Uterus (tissue), 4 donors: Measurements from ENCODE around the gene SLC35E3. TPM values are rescaled to one million over a fixed set of nuclear protein-coding genes. Genes with fewer than 3 reads are reported as not detected.

Experiments used
- DNase-seq, 2 donors: peaks; one replicate each; pipeline ENCODE4 v3.0.0-alpha.2; 2019 to 2020
- H3K27ac ChIP-seq, 2 donors: fragments of 200-600 bp; sonication (generic); 1 replicate in 1 of 2; 2 replicates in 1 of 2; pipeline ENCODE4 v1.5.1; 2016 to 2018
- H3K27me3 ChIP-seq, 2 donors: fragments of 200-600 bp; sonication (generic); one replicate each; pipeline ENCODE4 v1.5.1; 2018 to 2019; ENCODE audit warnings: control low read depth in 1 of 2
- H3K36me3 ChIP-seq, 2 donors: fragments of 200-600 bp; sonication (generic); one replicate each; pipeline ENCODE4 v1.5.1; 2019; ENCODE audit warnings: control low read depth in 1 of 2
- H3K4me1 ChIP-seq, 2 donors: fragments of 200-600 bp; sonication (generic); one replicate each; pipeline ENCODE4 v1.5.1; 2018 to 2019; ENCODE audit warnings: control low read depth in 1 of 2
- H3K4me3 ChIP-seq, 2 donors: fragments of 200-600 bp; sonication (generic); 1 replicate in 1 of 2; 2 replicates in 1 of 2; pipeline ENCODE4 v1.5.1; 2018 to 2019; ENCODE audit warnings: mild to moderate bottlenecking in 1 of 2
- H3K9me3 ChIP-seq, 2 donors: fragments of 200-600 bp; sonication (generic); one replicate each; pipeline ENCODE4 v1.5.1; 2019; ENCODE audit warnings: control low read depth in 1 of 2
- POLR2A ChIP-seq, 2 donors: fragments of 450-650 bp; IDR thresholded peaks; one replicate each; pipeline ENCODE4 v1.6.1; 2016; ENCODE audit warnings: antibody characterized with exemption in 2 of 2, mild to moderate bottlenecking in 1 of 2, moderate library complexity in 1 of 2
- intact Hi-C: fragments of 100-400 bp; cut with DNase I; formaldehyde crosslinking; loops from one replicate; pipeline ENCODE4 v1.15.1; 2023; ENCODE audit warnings: low total_unique reads
- total RNA-seq, 4 donors: library from RNA; depleted of rRNA in 3 of 4; stranded (reverse); fragments of >200 nt in 3 of 4; gene quantifications; one replicate each; pipeline versions ENCODE4 v1.1.0 to v1.2.4, GENCODE V29; 2014 to 2023
- TF ChIP-seq, protein P1 (sequence below), 4 experiments: fragments of 200-600 bp in 2 of 4; fragments of 450-650 bp in 2 of 4; sonication (generic) in 2 of 4; IDR thresholded peaks; one replicate each; pipeline ENCODE4 v1.5.1; 2016 to 2019; ENCODE audit warnings: antibody characterized with exemption in 4 of 4, mild to moderate bottlenecking in 2 of 4, moderate library complexity in 1 of 4
- donor health status: DM: yes; HTN: yes; CAD: no.

Gene SLC35E3
- total RNA-seq, 4 donors from 2014 or later, result 0.29 to 15.3 (median 6.5) TPM; not detected in 1

DNA sequence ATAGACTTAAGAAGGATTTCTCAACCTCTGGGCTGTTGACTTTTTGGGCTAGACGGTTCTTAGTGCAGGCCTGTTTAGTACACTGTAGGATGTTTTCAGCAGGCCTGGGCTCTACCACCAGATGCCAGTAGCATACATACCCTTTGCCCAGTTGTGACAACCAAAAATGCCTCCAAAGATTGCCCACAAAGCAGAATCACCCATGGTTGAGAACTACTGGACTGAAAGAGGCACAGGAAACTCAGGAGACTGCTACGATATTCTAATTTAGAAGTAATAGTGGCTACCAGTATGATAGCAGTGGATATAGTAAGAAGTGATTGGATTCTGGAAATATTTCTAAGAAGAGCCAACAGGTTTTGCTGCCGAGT is 15.5 kb downstream of the SLC35E3 start:
- TF ChIP-seq, protein P1, sequence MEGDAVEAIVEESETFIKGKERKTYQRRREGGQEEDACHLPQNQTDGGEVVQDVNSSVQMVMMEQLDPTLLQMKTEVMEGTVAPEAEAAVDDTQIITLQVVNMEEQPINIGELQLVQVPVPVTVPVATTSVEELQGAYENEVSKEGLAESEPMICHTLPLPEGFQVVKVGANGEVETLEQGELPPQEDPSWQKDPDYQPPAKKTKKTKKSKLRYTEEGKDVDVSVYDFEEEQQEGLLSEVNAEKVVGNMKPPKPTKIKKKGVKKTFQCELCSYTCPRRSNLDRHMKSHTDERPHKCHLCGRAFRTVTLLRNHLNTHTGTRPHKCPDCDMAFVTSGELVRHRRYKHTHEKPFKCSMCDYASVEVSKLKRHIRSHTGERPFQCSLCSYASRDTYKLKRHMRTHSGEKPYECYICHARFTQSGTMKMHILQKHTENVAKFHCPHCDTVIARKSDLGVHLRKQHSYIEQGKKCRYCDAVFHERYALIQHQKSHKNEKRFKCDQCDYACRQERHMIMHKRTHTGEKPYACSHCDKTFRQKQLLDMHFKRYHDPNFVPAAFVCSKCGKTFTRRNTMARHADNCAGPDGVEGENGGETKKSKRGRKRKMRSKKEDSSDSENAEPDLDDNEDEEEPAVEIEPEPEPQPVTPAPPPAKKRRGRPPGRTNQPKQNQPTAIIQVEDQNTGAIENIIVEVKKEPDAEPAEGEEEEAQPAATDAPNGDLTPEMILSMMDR (IDR thresholded peaks at IDR 0.05), result no peak
- no peak for TF ChIP-seq POLR2A (IDR thresholded peaks at IDR 0.05)
- H3K36me3 ChIP-seq, result no peaks in the 10 kb centered on the region
- H3K27me3 ChIP-seq, result no peaks in the 10 kb centered on the region
- H3K4me3 ChIP-seq, result no peak overlapping the region
- no peaks in the 10 kb centered on the region for H3K9me3 ChIP-seq
- no peaks in the 10 kb centered on the region for H3K4me1 ChIP-seq
- DNase-seq, result no peak
- intact Hi-C loops, result no loop called here
- H3K27ac ChIP-seq, result no peak overlapping the region

DNA sequence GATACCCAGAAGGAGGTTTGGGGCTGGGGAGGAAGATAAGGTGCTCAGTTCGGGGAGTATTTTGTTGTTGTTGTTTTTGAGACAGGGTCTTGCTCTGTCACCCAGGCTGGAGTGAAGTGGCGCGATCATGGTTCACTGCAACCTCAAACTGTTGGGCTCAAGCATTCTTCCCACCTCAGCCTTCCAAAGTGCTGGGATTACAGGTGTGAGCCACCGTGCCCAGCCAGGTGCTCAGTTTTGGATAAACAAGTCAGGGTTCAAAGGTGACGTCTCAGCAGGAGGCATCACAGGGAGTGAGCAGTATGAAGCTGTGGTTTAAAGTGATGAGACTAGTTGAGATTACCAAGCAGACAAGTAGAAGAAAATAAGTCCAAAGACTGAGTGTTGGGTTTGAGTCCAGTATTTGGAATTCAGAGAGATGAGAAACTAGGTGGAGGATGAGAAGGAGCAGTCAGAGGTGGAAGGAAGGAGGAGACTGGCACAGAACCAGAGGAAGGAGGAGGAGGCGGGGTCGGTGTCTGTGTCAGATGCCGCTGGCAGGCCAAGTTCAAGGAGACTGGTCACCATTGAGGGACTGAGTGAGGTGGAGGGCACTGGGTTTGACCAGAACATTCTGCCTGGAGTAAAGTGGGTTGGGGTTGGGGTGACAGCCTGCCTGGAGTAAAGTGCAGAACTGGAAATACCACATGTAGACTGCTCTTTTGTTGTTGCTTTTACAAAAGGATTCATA is 16.1 kb downstream of the SLC35E3 start:
- TF ChIP-seq POLR2A (IDR thresholded peaks at IDR 0.05), result no peak
- no peak for DNase-seq
- H3K27me3 ChIP-seq, result no peaks in the 10 kb centered on the region
- H3K4me3 ChIP-seq, result no peak overlapping the region
- H3K27ac ChIP-seq, result no peak overlapping the region
- no peaks in the 10 kb centered on the region for H3K4me1 ChIP-seq
- no peaks in the 10 kb centered on the region for H3K9me3 ChIP-seq
- H3K36me3 ChIP-seq, result no peaks in the 10 kb centered on the region
- intact Hi-C loops, result no loop called here

DNA sequence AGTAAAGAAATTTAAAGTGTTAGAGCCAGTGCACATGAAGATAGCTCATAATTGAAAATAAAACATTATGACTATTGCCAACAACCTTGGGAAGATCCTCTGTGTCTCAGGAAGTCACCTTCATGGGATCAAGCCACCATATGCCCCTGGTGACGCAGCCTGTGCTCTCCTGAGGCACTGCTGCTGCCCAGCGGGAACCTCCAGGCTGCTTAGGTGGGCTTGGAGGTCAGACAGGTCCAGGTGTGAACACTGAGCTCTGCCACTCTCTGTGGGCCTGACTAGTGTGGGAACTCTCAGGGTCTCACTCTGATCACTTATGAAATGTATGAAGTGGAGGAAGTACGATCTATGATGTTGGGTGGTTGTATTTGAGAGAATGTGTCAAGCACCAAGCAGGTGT is 16.7 kb downstream of the SLC35E3 start:
- TF ChIP-seq, protein P1 (IDR thresholded peaks at IDR 0.05), result no peak
- no peak for TF ChIP-seq POLR2A (IDR thresholded peaks at IDR 0.05)
- no peak overlapping the region for H3K4me3 ChIP-seq
- no peaks in the 10 kb centered on the region for H3K4me1 ChIP-seq
- no peak for DNase-seq
- no peaks in the 10 kb centered on the region for H3K9me3 ChIP-seq
- no peaks in the 10 kb centered on the region for H3K36me3 ChIP-seq
- intact Hi-C loops, result no loop called here
- no peaks in the 10 kb centered on the region for H3K27me3 ChIP-seq
- H3K27ac ChIP-seq, result no peak overlapping the region

DNA sequence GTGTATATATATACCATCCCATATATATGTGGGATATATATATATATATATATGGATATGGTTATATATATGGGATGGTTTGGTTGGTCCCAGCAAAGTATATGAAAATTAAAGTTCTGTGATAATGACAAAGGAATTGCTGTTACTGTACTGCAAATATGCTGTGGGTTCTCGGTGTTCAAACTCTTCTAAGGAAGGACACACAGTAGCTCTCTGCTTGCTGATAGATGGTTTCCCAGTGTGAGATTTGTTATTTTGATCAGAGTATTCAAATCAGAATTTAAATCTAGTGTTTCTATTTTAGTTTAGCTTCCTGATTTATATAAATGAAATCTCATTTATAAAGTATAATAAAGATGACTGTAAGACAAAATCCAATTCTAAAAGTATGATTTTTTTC is 19.7 kb downstream of the SLC35E3 start:
- Histone ChIP-seq H3K27ac (no peak overlapping the region), H3K36me3 (no peaks in the 10 kb centered on the region), H3K27me3 (no peaks in the 10 kb centered on the region), H3K9me3 (no peaks in the 10 kb centered on the region), H3K4me3 (no peak overlapping the region), H3K4me1 (no peaks in the 10 kb centered on the region)
- intact Hi-C loops, result no loop called here
- no peak for DNase-seq
- TF ChIP-seq, protein P1 (IDR thresholded peaks at IDR 0.05), result no peak
- no peak for TF ChIP-seq POLR2A (IDR thresholded peaks at IDR 0.05)

DNA sequence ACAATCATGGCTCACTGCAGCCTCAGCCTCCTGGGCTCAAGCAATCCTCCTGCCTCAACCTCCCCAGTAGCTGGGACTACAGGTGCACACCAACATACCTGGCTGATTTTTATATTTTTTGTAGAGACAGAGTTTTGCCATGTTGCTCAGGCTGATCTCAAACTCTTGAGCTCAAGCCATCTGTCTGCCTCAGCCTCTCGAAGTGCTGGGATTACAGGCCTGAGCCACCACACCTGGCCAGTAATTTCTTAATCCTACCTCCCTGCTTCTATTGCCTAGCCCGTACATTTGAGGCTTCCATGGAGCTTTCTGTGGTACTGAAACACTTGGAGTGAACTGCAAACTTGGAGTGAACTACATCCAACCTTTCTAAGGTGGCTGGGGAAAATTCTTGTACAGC is 20.7 kb downstream of the SLC35E3 start:
- no peak overlapping the region for H3K4me3 ChIP-seq
- intact Hi-C loops, result no loop called here
- no peaks in the 10 kb centered on the region for H3K27me3 ChIP-seq
- DNase-seq, result no peak
- no peaks in the 10 kb centered on the region for H3K9me3 ChIP-seq
- TF ChIP-seq POLR2A (IDR thresholded peaks at IDR 0.05), result no peak
- TF ChIP-seq, protein P1 (IDR thresholded peaks at IDR 0.05), result no peak
- H3K36me3 ChIP-seq, result no peaks in the 10 kb centered on the region
- no peak overlapping the region for H3K27ac ChIP-seq
- H3K4me1 ChIP-seq, result no peaks in the 10 kb centered on the region
